Measurements from ENCODE around the gene NEU3.
A peak's percentile ranks its signal among the peaks of the same experiment; 100 is the strongest.

The NEU3 gene

GRCh38 chr11:75028724-75029123 is 40.0 kb downstream of the NEU3 start:
- ChIA-PET POLR2A (no interaction called here), CTCF (interaction anchor here (1.1 to 8.5 kb wide), 4 partner anchors 20 to 168 kb away, joined by 3 to 61 read pairs (median 4); no protein-coding TSS in a partner anchor)
- DNase-seq (ENCODE audit: extremely low spot score), result no peak
- TF ChIP-seq CTCF (IDR thresholded peaks at IDR 0.05; ENCODE audit: control extremely low read depth, extremely low read depth, low read depth, missing control alignments), result no peak

- no peak for DNase-seq (ENCODE audit: extremely low spot score)
- CTCF ChIA-PET, result interaction anchor here (1.1 to 7.7 kb wide), 9 partner anchors 7 to 218 kb away, joined by 3 to 78 read pairs (median 7); no protein-coding TSS in a partner anchor
- POLR2A ChIA-PET, result no interaction called here
Measured at GRCh38 chr11:75029836-75030631, 41.3 kb downstream of the NEU3 start.

GRCh38 chr11:75031224-75031753 is 42.6 kb downstream of the NEU3 start:
- CTCF ChIA-PET, result interaction anchor here (0.7 to 7.7 kb wide), 22 partner anchors 8 to 217 kb away, joined by 3 to 78 read pairs (median 5); no protein-coding TSS in a partner anchor
- DNase-seq (ENCODE audit: extremely low spot score), result no peak
- TF ChIP-seq CTCF (IDR thresholded peaks at IDR 0.05; ENCODE audit: control extremely low read depth, extremely low read depth, low read depth, missing control alignments), result no peak
- POLR2A ChIA-PET, result no interaction called here

More at GRCh38 chr11:75029836-75030631, 41.3 kb downstream of the NEU3 start:
- no peak for TF ChIP-seq CTCF (IDR thresholded peaks at IDR 0.05; ENCODE audit: control extremely low read depth, extremely low read depth, low read depth, missing control alignments)

- ChIA-PET CTCF (interaction anchor here (0.7 to 7.7 kb wide), 29 partner anchors 9 to 210 kb away, joined by 3 to 78 read pairs (median 4); no protein-coding TSS in a partner anchor), POLR2A (no interaction called here)
- TF ChIP-seq CTCF (IDR thresholded peaks at IDR 0.05; ENCODE audit: control extremely low read depth, extremely low read depth, low read depth, missing control alignments), result peak; percentile 82
- peak; percentile 74 for DNase-seq (ENCODE audit: extremely low spot score)
Measured at GRCh38 chr11:75031771-75032549, 43.2 kb downstream of the NEU3 start.

- ChIA-PET POLR2A (no interaction called here), CTCF (interaction anchor here (0.7 to 7.7 kb wide), 17 partner anchors 9 to 169 kb away, joined by 3 to 78 read pairs (median 5); no protein-coding TSS in a partner anchor)
- no peak for DNase-seq (ENCODE audit: extremely low spot score)
- TF ChIP-seq CTCF (IDR thresholded peaks at IDR 0.05; ENCODE audit: control extremely low read depth, extremely low read depth, low read depth, missing control alignments), result no peak
Measured at GRCh38 chr11:75032550-75032935, 43.8 kb downstream of the NEU3 start.

GRCh38 chr11:75033916-75034315 is 45.2 kb downstream of the NEU3 start:
- no peak for DNase-seq (ENCODE audit: extremely low spot score)
- CTCF ChIA-PET, result interaction anchor here (1.7 to 7.7 kb wide), 2 partner anchors 11 to 31 kb away, joined by 5 to 78 read pairs; no protein-coding TSS in a partner anchor
- no peak for TF ChIP-seq CTCF (IDR thresholded peaks at IDR 0.05; ENCODE audit: control extremely low read depth, extremely low read depth, low read depth, missing control alignments)
- POLR2A ChIA-PET, result no interaction called here
